ENCODE measurements around the gene IFNG-AS1.

The IFNG-AS1 gene

GRCh38 chr12:67989184-67989920, at the start of gene IFNG-AS1:
IFNG-AS1 (plus strand) TSS chr12:67989447.
- DNase-seq: no peak

GRCh38 chr12:67939611-67940010, 49.6 kb upstream of the IFNG-AS1 start:
- no peak for DNase-seq

- no peak for DNase-seq
These were observed 48.4 kb upstream of the IFNG-AS1 start for GRCh38 chr12:67940780-67941243.

GRCh38 chr12:67942724-67943123, 46.5 kb upstream of the IFNG-AS1 start:
- DNase-seq: no peak

GRCh38 chr12:67943141-67943892, 45.9 kb upstream of the IFNG-AS1 start:
- DNase-seq: peak in 36 of 58 donors; percentile 0 to 70 (median 22)

GRCh38 chr12:67944093-67944492, 45.2 kb upstream of the IFNG-AS1 start:
- DNase-seq: no peak

GRCh38 chr12:67952787-67953186, 36.5 kb upstream of the IFNG-AS1 start:
- DNase-seq: no peak

- DNase-seq: peak in 1 of 58 donors; percentile 1
These were observed 31.9 kb upstream of the IFNG-AS1 start for GRCh38 chr12:67957383-67957782.

- DNase-seq: no peak
These were observed 31.1 kb upstream of the IFNG-AS1 start for GRCh38 chr12:67958187-67958586.

GRCh38 chr12:67964456-67964855, 24.8 kb upstream of the IFNG-AS1 start:
- DNase-seq: no peak

- no peak for DNase-seq
These were observed 22.7 kb upstream of the IFNG-AS1 start for GRCh38 chr12:67966560-67966959.

- DNase-seq: no peak
These were observed 20.9 kb upstream of the IFNG-AS1 start for GRCh38 chr12:67968321-67968720.

GRCh38 chr12:67968725-67969124, 20.5 kb upstream of the IFNG-AS1 start:
- no peak for DNase-seq

GRCh38 chr12:67969134-67969802, 20.0 kb upstream of the IFNG-AS1 start:
- no peak for DNase-seq

GRCh38 chr12:67977668-67978067, 11.6 kb upstream of the IFNG-AS1 start:
- no peak for DNase-seq

- no peak for DNase-seq
These were observed 8.9 kb upstream of the IFNG-AS1 start for GRCh38 chr12:67980391-67980790.

- no peak for DNase-seq
These were observed 7.7 kb upstream of the IFNG-AS1 start for GRCh38 chr12:67981287-67982162.

- DNase-seq: no peak
These were observed 7.1 kb upstream of the IFNG-AS1 start for GRCh38 chr12:67982164-67982563.

- DNase-seq: no peak
These were observed 2.6 kb upstream of the IFNG-AS1 start for GRCh38 chr12:67986632-67987031.

GRCh38 chr12:67988601-67989021, 636 bp upstream of the IFNG-AS1 start:
- no peak for DNase-seq

GRCh38 chr12:67991158-67991557, 1.9 kb downstream of the IFNG-AS1 start:
- DNase-seq: no peak
